HG03575 (cell line): ENCODE results near the gene AVPR2.

Source experiments
- ATAC-seq: cut with Tn5 transposase; IDR thresholded peaks from one replicate; pipeline ENCODE4 v1.9.1; 2021; ENCODE audit not compliant: unreplicated experiment, insufficient number of reproducible peaks, low FRiP score; ENCODE audit errors: extremely low read depth

The AVPR2 gene

GRCh38 chrX:153908219-153908860, 3.9 kb downstream of the AVPR2 start:
- ATAC-seq: no peak

GRCh38 chrX:153909024-153909979, 4.8 kb downstream of the AVPR2 start:
- ATAC-seq: no peak

GRCh38 chrX:153909980-153910360, 5.5 kb downstream of the AVPR2 start:
- ATAC-seq: no peak

- no peak for ATAC-seq
Measured at GRCh38 chrX:153910446-153910845, 6.0 kb downstream of the AVPR2 start.

- ATAC-seq: no peak
Measured at GRCh38 chrX:153911798-153912197, 7.3 kb downstream of the AVPR2 start.

- no peak for ATAC-seq
Measured at GRCh38 chrX:153913211-153913610, 8.7 kb downstream of the AVPR2 start.

- ATAC-seq: no peak
Measured at GRCh38 chrX:153913701-153914100, 9.2 kb downstream of the AVPR2 start.

GRCh38 chrX:153917869-153918268, 13.4 kb downstream of the AVPR2 start:
- no peak for ATAC-seq

- ATAC-seq: no peak
Measured at GRCh38 chrX:153919281-153919680, 14.8 kb downstream of the AVPR2 start.

- ATAC-seq: no peak
Measured at GRCh38 chrX:153920546-153920945, 16.1 kb downstream of the AVPR2 start.

- ATAC-seq: no peak
Measured at GRCh38 chrX:153921070-153921469, 16.6 kb downstream of the AVPR2 start.

- ATAC-seq: no peak
Measured at GRCh38 chrX:153921511-153922446, 17.3 kb downstream of the AVPR2 start.

- no peak for ATAC-seq
Measured at GRCh38 chrX:153922932-153923857, 18.7 kb downstream of the AVPR2 start.

- ATAC-seq: no peak
Measured at GRCh38 chrX:153924149-153924861, 19.8 kb downstream of the AVPR2 start.

GRCh38 chrX:153925387-153925738, 20.9 kb downstream of the AVPR2 start:
- ATAC-seq: no peak

GRCh38 chrX:153925739-153926551, 21.5 kb downstream of the AVPR2 start, which contains the start of gene ARHGAP4:
TSS of gene ARHGAP4 (minus strand) at chrX:153926264. CDS start at chrX:153926202, 62 bp downstream.
- ATAC-seq: no peak

- no peak for ATAC-seq
Measured at GRCh38 chrX:153926552-153926857, 22.0 kb downstream of the AVPR2 start.
